Esophagus squamous epithelium (tissue), 5 donors: ENCODE measurements around the gene B4GAT1. TPM values are rescaled to one million over a fixed set of nuclear protein-coding genes. Genes with fewer than 3 reads are reported as not detected.

Experiments
- DNase-seq: peaks from one replicate; lab custom pipeline; 2025; lab: John Stamatoyannopoulos, UW
- H3K27ac ChIP-seq, 4 donors: fragments of 200-600 bp; sonication (generic); one replicate each; pipeline ENCODE4 v1.5.1; 2016 to 2019; ENCODE audit warnings: mild to moderate bottlenecking in 1 of 4
- H3K27me3 ChIP-seq, 4 donors: fragments of 200-600 bp; sonication (generic); 1 replicate in 3 of 4; 2 replicates in 1 of 4; pipeline versions ENCODE4 v1.5.1 to v1.6.0; 2017 to 2021; ENCODE audit warnings: antibody characterized with exemption in 1 of 4
- H3K36me3 ChIP-seq, 3 donors: fragments of 200-600 bp; sonication (generic); one replicate each; pipeline ENCODE4 v1.5.1; 2016 to 2019
- H3K4me1 ChIP-seq, 3 donors: fragments of 200-600 bp; sonication (generic); one replicate each; pipeline ENCODE4 v1.5.1; 2017 to 2019
- H3K4me3 ChIP-seq, 4 donors: fragments of 200-600 bp; sonication (generic); 1 replicate in 3 of 4; 2 replicates in 1 of 4; pipeline ENCODE4 v1.5.1; 2016 to 2019; ENCODE audit warnings: mild to moderate bottlenecking in 2 of 4, moderate library complexity in 1 of 4
- H3K9me3 ChIP-seq, 3 donors: fragments of 200-600 bp; sonication (generic); one replicate each; pipeline ENCODE4 v1.5.1; 2016 to 2019
- POLR2A ChIP-seq, 4 donors: fragments of 450-650 bp; IDR thresholded peaks; one replicate each; pipeline ENCODE4 v1.6.1; 2017; ENCODE audit warnings: antibody characterized with exemption in 4 of 4, mild to moderate bottlenecking in 4 of 4, moderate library complexity in 3 of 4
- WGBS, 2 donors: methylation state at CpG; one replicate each; pipeline ENCODE4 v1.1.5; 2018; 5-methylcytosine and 5-hydroxymethylcytosine counted together
- intact Hi-C: fragments of 100-400 bp; cut with DNase I; formaldehyde crosslinking; loops from one replicate; pipeline ENCODE4 v1.15.0; 2022
- total RNA-seq, 4 donors: library from RNA; depleted of rRNA; stranded (reverse); fragments of >200 nt; gene quantifications; one replicate each; pipeline ENCODE4 v1.1.0, GENCODE V29; 2016
- TF ChIP-seq, protein P1 (sequence below), 6 experiments: fragments of 450-650 bp in 4 of 6; fragments of 200-600 bp in 2 of 6; sonication (generic) in 2 of 6; IDR thresholded peaks; one replicate each; pipeline ENCODE4 v1.5.1; 2016 to 2019; ENCODE audit warnings: antibody characterized with exemption in 6 of 6, mild to moderate bottlenecking in 4 of 6, moderate library complexity in 4 of 6
- donor health status: DM: yes; HTN: yes; CAD: no.

The B4GAT1 gene
- total RNA-seq, 4 donors from 2014 or later = 6.8 to 24.0 (median 11.3) TPM

DNA sequence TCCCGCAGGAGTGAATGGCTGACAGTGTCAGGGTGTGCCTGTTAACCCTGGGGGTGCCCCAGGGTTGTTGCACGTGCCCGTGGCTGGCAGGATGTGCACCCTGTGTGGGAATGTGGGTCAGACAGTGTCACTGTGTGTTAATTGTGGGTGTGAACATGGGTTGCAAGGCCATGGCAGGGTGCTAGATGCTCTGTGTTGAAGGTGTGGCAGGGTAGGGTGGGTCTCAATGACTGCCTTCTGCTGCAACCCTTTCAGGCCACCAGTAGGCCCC is 19.5 kb downstream of the B4GAT1 start:
- no peaks in the 10 kb centered on the region for H3K9me3 ChIP-seq
- no peak overlapping the region for H3K4me3 ChIP-seq
- DNase-seq = no peak
- no peaks in the 10 kb centered on the region for H3K27me3 ChIP-seq
- peaks cover 24 to 49% (median 29%) of the 10 kb centered on the region in 3 donors for H3K4me1 ChIP-seq
- WGBS, 2 donors = 0 to 20% methylated on average over 1 to 3 of the region's 3 CpGs
- peaks cover 5 to 22% (median 11%) of the 10 kb centered on the region in 3 donors for H3K36me3 ChIP-seq
- H3K27ac ChIP-seq = peak overlapping the region in 3 of 4 donors; percentile 17 to 88 (median 29)
- no peak for TF ChIP-seq POLR2A (IDR thresholded peaks at IDR 0.05)
- TF ChIP-seq, protein P1, sequence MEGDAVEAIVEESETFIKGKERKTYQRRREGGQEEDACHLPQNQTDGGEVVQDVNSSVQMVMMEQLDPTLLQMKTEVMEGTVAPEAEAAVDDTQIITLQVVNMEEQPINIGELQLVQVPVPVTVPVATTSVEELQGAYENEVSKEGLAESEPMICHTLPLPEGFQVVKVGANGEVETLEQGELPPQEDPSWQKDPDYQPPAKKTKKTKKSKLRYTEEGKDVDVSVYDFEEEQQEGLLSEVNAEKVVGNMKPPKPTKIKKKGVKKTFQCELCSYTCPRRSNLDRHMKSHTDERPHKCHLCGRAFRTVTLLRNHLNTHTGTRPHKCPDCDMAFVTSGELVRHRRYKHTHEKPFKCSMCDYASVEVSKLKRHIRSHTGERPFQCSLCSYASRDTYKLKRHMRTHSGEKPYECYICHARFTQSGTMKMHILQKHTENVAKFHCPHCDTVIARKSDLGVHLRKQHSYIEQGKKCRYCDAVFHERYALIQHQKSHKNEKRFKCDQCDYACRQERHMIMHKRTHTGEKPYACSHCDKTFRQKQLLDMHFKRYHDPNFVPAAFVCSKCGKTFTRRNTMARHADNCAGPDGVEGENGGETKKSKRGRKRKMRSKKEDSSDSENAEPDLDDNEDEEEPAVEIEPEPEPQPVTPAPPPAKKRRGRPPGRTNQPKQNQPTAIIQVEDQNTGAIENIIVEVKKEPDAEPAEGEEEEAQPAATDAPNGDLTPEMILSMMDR (IDR thresholded peaks at IDR 0.05) = no peak
- intact Hi-C loops = no loop called here

DNA sequence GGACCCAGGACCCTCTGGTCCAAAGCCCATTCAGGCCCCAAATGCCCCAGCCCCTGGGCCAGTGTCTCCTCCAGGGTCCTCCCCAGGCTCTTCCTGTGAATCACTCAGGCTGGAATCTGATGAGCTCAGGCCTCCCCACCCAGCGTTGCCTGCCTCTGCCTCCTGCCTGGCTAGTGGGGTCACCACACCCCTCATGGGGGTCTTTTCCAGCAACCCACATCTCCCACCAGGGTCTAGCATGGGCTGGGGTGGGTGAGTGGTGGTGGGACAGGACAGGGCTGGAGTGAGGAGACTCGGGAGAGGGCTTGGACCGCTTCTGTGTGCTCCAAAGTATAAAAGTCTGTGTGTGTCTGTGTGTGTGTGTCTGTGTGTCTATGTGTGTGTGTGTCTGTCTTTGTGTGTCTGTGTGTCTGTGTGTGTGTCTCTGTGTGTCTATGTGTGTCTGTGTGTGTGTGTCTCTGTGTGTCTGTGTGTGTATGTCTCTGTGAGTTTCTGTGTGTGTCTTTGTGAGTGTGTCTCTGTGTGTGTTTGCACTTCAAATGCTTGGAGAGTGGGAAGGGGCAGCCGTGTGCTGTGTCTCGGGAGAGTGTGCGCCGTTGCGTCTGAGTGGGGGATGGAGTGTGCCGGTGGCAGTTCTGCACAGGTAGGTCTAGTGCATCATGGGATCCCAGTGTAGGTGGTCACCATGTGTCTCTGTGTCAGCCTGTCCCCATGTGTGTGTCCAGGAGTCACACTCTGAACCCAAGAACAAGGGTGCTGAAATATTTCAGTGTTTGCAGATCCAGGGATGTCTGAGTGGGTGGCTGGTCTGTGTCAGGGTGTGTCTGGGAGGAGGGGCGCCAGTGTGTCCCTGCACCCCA is 20.0 kb downstream of the B4GAT1 start:
- TF ChIP-seq POLR2A (IDR thresholded peaks at IDR 0.05) = no peak
- TF ChIP-seq, protein P1 (IDR thresholded peaks at IDR 0.05) = no peak
- DNase-seq = no peak
- H3K4me1 ChIP-seq = peaks cover 24 to 49% (median 29%) of the 10 kb centered on the region in 3 donors
- peaks cover 1 to 17% (median 5%) of the 10 kb centered on the region in 3 donors for H3K36me3 ChIP-seq
- H3K4me3 ChIP-seq = no peak overlapping the region
- 42 to 47% methylated on average over 2 to 3 of the region's 10 CpGs for WGBS, 2 donors
- intact Hi-C loops = no loop called here
- H3K9me3 ChIP-seq = no peaks in the 10 kb centered on the region
- H3K27me3 ChIP-seq = no peaks in the 10 kb centered on the region
- H3K27ac ChIP-seq = peak overlapping the region; percentile 49 to 88 (median 72)

DNA sequence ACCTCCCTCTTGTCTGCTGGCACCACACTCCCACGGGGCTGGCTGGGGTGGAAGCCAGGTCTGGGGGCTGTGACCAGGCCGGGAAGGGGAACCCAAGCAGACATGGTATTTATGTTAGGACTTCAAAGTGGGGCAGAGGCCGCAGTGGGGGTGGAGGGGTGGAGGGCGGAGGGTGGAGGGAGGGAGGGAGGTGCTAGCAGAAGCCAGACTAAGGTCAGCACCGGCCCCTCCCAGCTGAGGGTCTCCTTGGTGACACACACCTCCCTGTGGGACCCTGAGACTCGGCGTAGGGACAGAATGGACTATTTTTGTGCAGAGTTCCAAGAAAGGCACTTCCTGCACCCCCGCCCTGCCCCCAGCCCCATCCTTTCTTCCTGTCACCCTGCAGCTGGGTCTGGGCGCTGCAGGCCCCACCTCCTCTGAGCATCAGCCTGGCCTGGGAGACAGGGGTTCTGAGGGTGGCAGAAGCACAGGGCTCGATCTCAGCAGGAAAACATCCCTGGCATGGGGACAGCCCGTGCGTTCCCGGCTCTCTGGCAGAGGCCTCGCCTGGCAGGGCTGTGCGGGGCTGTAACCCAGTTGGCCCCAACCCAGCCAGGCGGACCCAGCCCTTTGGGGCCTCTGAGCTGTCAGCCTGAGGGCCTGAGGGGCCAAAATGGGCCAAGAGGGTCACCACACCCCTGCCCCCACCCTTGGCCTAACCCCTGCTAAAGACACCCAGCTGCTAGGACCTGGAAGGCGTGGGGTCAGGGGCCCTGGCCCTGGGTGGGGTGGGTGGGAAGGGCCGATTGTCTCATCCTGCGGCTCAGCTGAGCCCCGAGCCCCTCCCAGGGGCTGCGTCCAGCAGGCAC is 20.9 kb downstream of the B4GAT1 start:
- H3K4me3 ChIP-seq = no peak overlapping the region
- no peak for DNase-seq
- no peaks in the 10 kb centered on the region for H3K27me3 ChIP-seq
- H3K9me3 ChIP-seq = no peaks in the 10 kb centered on the region
- peak overlapping the region; percentile 49 to 88 (median 72) for H3K27ac ChIP-seq
- WGBS, 2 donors = 38 to 40% methylated on average over 1 to 12 of the region's 21 CpGs
- no peak for TF ChIP-seq POLR2A (IDR thresholded peaks at IDR 0.05)
- TF ChIP-seq, protein P1 (IDR thresholded peaks at IDR 0.05) = no peak
- peaks cover 0 to 8% (median 0%) of the 10 kb centered on the region in 3 donors for H3K36me3 ChIP-seq
- intact Hi-C loops = no loop called here
- peaks cover 24 to 54% (median 29%) of the 10 kb centered on the region in 3 donors for H3K4me1 ChIP-seq

DNA sequence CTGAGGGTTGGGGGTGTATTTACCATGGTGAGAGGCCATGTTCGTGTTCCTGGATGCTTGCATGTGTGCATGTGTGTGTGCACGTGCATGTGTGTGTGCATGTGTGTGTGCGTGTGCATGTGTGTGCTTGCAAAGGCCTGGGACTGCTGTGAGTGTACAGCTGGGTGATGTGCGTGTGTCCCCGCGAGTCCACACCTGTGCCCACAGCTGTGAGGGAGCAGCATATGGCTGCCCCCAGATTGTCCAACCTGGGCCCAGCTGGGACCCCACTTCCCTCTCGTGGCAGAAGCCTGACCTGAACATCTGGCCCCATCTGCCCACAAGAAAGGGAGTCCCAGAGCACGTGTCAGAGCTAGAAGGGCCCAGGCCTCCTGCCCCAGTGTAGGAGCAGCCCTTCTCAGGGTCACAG is 22.2 kb downstream of the B4GAT1 start:
- Histone ChIP-seq H3K4me3 (no peak overlapping the region), H3K4me1 (peaks cover 24 to 55% (median 29%) of the 10 kb centered on the region in 3 donors), H3K27ac (peak overlapping the region in 3 of 4 donors; percentile 49 to 88 (median 82)), H3K36me3 (no peaks in the 10 kb centered on the region), H3K27me3 (no peaks in the 10 kb centered on the region), H3K9me3 (no peaks in the 10 kb centered on the region)
- intact Hi-C loops = no loop called here
- no peak for DNase-seq
- no peak for TF ChIP-seq POLR2A (IDR thresholded peaks at IDR 0.05)
- TF ChIP-seq, protein P1 (IDR thresholded peaks at IDR 0.05) = no peak
- WGBS, 2 donors = 72% methylated on average over 6 of the region's 8 CpGs; no CpG with 5 or more reads in 1 of the 2 donors
